GM12892 (cell line): ENCODE data around the gene THADA.

Experiments
- POLR2A ChIP-seq: IDR thresholded peaks from 2 replicates; pipeline ENCODE4 v1.6.1; 2011; ENCODE audit warnings: low read depth, low read length, control low read depth
- TAF1 ChIP-seq: IDR thresholded peaks from 2 replicates; pipeline ENCODE4 v1.6.1; 2011; ENCODE audit warnings: low read depth, mild to moderate bottlenecking, control low read depth, low read length, borderline replicate concordance

- no peak for TF ChIP-seq POLR2A
- TF ChIP-seq TAF1: no peak
Observed at GRCh38 chr2:43452318-43452731, 143.5 kb downstream of the THADA start.
